OCI-LY3 (cell line): ENCODE data around the gene USP50.

Experiments
- CTCF ChIP-seq: fragments of 200-600, 300-600 bp; sonication (generic); IDR thresholded peaks from 2 replicates; pipeline ENCODE4 v1.5.1; 2014; ENCODE audit warnings: antibody characterized with exemption, low read length, low read depth
- EZH2phosphoT487 ChIP-seq: fragments of 200-600 bp; shearing (Covaris generic); IDR thresholded peaks from 2 replicates; pipeline ENCODE4 v1.6.1; 2018; ENCODE audit warnings: antibody characterized with exemption, mixed run types, low read depth

- TF ChIP-seq CTCF (no peak), EZH2phosphoT487 (no peak)
Measured at GRCh38 chr15:50503144-50503543, 43.3 kb downstream of the USP50 start.
